Adrenal gland (tissue), 12 donors: Measurements from ENCODE around the gene KAT6B. TPM values are rescaled to one million over a fixed set of nuclear protein-coding genes. Genes with fewer than 3 reads are reported as not detected.

Source experiments
- DNase-seq, 7 donors: peaks; one replicate each; pipeline ENCODE4 v3.0.0-alpha.2; 2019 to 2020
- H3K27ac ChIP-seq, 5 donors: fragments of 200-600 bp; sonication (generic) in 4 of 5; 1 replicate in 3 of 5; 2 replicates in 2 of 5; pipeline versions ENCODE4 v1.5.1 to v1.8.0; 2016 to 2020; ENCODE audit warnings: mild to moderate bottlenecking in 1 of 5
- H3K27me3 ChIP-seq: fragments of 200-600 bp; 2 replicates; pipeline ENCODE4 v1.8.0; 2021
- H3K36me3 ChIP-seq, 2 donors: fragments of 200-600 bp; replicated peaks in 1 of 2; 1 replicate in 1 of 2; 2 replicates in 1 of 2; pipeline versions ENCODE4 v1.5.1 to v1.8.0; 2018 to 2022
- H3K4me1 ChIP-seq, 2 donors: fragments of 200-600 bp; replicated peaks in 1 of 2; 1 replicate in 1 of 2; 2 replicates in 1 of 2; pipeline versions ENCODE4 v1.5.1 to v1.8.0; 2018 to 2021
- H3K4me3 ChIP-seq, 4 donors: fragments of 200-600 bp; sonication (generic) in 3 of 4; one replicate each; pipeline ENCODE4 v1.5.1; 2016 to 2018
- H3K9me3 ChIP-seq, 3 donors: fragments of 200-600 bp; sonication (generic) in 1 of 3; replicated peaks in 1 of 3; 1 replicate in 2 of 3; 2 replicates in 1 of 3; pipeline versions ENCODE4 v1.5.1 to v1.8.0; 2016 to 2021
- POLR2A ChIP-seq, 2 donors: fragments of 450-650 bp; IDR thresholded peaks; one replicate each; pipeline ENCODE4 v1.6.1; 2017; ENCODE audit warnings: antibody characterized with exemption in 2 of 2, mild to moderate bottlenecking in 2 of 2, moderate library complexity in 1 of 2
- WGBS, 4 donors: extraction: QIAGEN DNeasy Blood & Tissue Kit in 2 of 4; methylation state at CpG; one replicate each; pipeline versions ENCODE4 v1.1.5 to v1.1.7; 2013 to 2017; 5-methylcytosine and 5-hydroxymethylcytosine counted together
- intact Hi-C, 2 donors: fragments of 100-400 bp; cut with DNase I; formaldehyde crosslinking; loops; one replicate each; pipeline versions ENCODE4 v1.14.1 to v1.15.0; 2022 to 2023
- polyA plus RNA-seq, 3 donors: library from polyadenylated mRNA; stranded (reverse); fragments of 200-250 nt in 2 of 3; fragments of 350-450 nt in 1 of 3; fragmentation: Illumina TruSeq in 1 of 3; extraction: RNeasy Lipid Tissue Mini Kit (QIAGEN cat#74804) in 1 of 3; gene quantifications; one replicate each; pipeline ENCODE4 v1.2.3, GENCODE V29; 2013 to 2014
- total RNA-seq, 9 donors: library from RNA; depleted of rRNA in 4 of 9; stranded (reverse); fragments of >200 nt in 4 of 9; fragments of 120-200 nt in 1 of 9; fragmentation: NEBNext Ultra II Directional in 1 of 9; extraction: Animal tissue kit (Norgen Biotek cat#: 25700) in 1 of 9; gene quantifications; one replicate each; pipeline versions ENCODE4 v1.1.0 to v1.2.4, GENCODE V29; 2013 to 2023
- TF ChIP-seq, protein P1 (sequence below), 6 experiments: fragments of 450-650 bp in 4 of 6; fragments of 200-600 bp in 2 of 6; sonication (generic) in 1 of 6; IDR thresholded peaks; 1 replicate in 5 of 6; 2 replicates in 1 of 6; pipeline versions ENCODE4 v1.5.1 to v1.8.0; 2016 to 2021; ENCODE audit warnings: antibody characterized with exemption in 6 of 6, mild to moderate bottlenecking in 2 of 6, moderate library complexity in 1 of 6
- donor health status: healthy with polysubstance abuse.
- donor health status: Bipolar disorder and iron deficiency.
- donor health status: DM: yes; HTN: yes; CAD: no.
- donor health status: DM: no; HTN: no; CAD: no.
- donor health status: DM: no; HTN: no; CAD: no.
- donor health status: DM: yes; HTN: yes; CAD: no.

KAT6B gene
- total and polyA plus RNA-seq, 12 donors: 6.0 to 50.2 (median 25.8) TPM

DNA sequence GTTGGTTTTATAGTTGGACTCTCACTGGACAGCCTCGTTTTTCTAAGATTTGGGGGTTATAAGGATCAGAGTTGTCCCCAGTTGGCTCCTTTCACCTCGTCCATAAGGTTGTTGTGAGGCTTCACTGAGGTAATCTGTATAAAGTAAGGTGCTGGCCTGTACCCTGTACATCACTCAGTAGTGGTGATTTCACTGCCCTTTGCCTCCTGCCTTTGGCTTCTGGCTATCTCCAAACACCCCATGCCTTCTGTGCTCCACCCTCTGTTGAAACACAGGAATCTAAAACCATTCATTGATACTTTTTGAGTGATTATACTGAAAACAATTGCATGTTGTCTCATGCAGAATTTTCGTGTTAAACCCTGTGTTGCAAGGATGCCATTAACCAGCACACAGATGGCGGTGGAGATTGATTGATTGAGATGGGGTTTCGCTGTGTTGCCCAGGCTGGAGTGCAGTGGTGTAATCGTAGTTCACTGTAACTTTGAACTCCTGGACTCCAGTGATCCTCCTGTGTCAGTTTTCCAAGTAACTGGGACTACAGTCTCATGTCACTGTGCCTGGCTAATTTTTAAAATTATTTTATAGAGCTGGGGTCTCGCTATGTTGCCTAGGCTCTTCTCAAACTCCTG is 55.0 kb downstream of the KAT6B start:
- Histone ChIP-seq H3K27ac (no peak overlapping the region), H3K36me3 (no peaks in the 10 kb centered on the region), H3K9me3 (no peaks in the 10 kb centered on the region), H3K4me1 (peaks cover 0 to 7% of the 10 kb centered on the region in 2 donors), H3K4me3 (no peak overlapping the region), H3K27me3 (no peaks in the 10 kb centered on the region)
- TF ChIP-seq POLR2A (IDR thresholded peaks at IDR 0.05): no peak
- TF ChIP-seq, protein P1, sequence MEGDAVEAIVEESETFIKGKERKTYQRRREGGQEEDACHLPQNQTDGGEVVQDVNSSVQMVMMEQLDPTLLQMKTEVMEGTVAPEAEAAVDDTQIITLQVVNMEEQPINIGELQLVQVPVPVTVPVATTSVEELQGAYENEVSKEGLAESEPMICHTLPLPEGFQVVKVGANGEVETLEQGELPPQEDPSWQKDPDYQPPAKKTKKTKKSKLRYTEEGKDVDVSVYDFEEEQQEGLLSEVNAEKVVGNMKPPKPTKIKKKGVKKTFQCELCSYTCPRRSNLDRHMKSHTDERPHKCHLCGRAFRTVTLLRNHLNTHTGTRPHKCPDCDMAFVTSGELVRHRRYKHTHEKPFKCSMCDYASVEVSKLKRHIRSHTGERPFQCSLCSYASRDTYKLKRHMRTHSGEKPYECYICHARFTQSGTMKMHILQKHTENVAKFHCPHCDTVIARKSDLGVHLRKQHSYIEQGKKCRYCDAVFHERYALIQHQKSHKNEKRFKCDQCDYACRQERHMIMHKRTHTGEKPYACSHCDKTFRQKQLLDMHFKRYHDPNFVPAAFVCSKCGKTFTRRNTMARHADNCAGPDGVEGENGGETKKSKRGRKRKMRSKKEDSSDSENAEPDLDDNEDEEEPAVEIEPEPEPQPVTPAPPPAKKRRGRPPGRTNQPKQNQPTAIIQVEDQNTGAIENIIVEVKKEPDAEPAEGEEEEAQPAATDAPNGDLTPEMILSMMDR (IDR thresholded peaks at IDR 0.05): no peak
- intact Hi-C loops: no loop called here
- WGBS, 4 donors: 87 to 96% (median 94%) methylated on average over 7 of the region's 7 CpGs
- DNase-seq: no peak

DNA sequence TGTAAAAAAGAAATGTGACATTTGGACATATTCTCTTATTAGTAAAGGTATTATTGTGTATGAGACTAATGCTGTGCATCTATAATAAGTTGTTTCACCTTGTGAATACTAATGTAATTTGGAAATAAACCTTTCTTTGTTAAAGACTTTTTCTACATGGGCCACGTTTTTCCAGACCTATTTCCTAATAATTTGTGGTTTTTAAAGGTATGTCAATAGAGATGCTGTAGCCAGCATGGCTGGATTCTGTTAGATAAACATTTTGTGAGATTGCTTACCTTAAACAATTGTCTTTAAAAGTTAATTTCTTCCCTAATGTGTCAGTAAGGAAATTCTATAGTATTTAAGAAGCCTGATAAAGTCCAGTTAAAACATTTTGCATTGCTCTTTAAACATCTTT is 56.0 kb downstream of the KAT6B start:
- no peak for DNase-seq
- no peak overlapping the region for H3K27ac ChIP-seq

DNA sequence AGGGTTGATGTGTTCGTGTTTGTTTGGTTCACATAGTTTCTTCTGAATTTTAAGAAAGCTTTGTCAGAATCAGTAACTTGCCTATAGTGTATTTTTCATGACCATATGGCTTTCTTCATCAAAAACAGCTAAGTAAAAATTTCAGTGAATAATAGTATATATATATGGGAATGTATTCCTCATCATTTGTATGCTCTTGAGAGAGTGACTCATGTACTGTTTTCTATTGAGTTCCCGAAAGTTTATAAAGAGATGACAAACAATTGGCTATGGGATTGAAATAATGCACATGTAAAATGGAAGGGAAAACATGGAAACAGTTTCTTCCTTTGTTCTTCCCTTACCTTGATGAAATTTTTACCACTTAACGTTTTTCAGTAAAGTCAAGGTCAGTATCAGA is 56.4 kb downstream of the KAT6B start:
- H3K4me3 ChIP-seq: no peak overlapping the region
- no peaks in the 10 kb centered on the region for H3K9me3 ChIP-seq
- no peak for DNase-seq
- H3K27ac ChIP-seq: no peak overlapping the region
- no peaks in the 10 kb centered on the region for H3K27me3 ChIP-seq
- 69 to 76% (median 70%) methylated on average over 3 of the region's 3 CpGs for WGBS, 4 donors
- TF ChIP-seq, protein P1 (IDR thresholded peaks at IDR 0.05): no peak
- no peak for TF ChIP-seq POLR2A (IDR thresholded peaks at IDR 0.05)
- H3K36me3 ChIP-seq: no peaks in the 10 kb centered on the region
- peaks cover 0 to 7% of the 10 kb centered on the region in 2 donors for H3K4me1 ChIP-seq
- intact Hi-C loops: no loop called here

More for the DNA sequence above, 56.0 kb downstream of the KAT6B start:
- no peaks in the 10 kb centered on the region for H3K9me3 ChIP-seq
- no peaks in the 10 kb centered on the region for H3K27me3 ChIP-seq
- intact Hi-C loops: no loop called here
- peaks cover 0 to 7% of the 10 kb centered on the region in 2 donors for H3K4me1 ChIP-seq
- no peak overlapping the region for H3K4me3 ChIP-seq
- TF ChIP-seq, protein P1 (IDR thresholded peaks at IDR 0.05): no peak
- no peak for TF ChIP-seq POLR2A (IDR thresholded peaks at IDR 0.05)
- H3K36me3 ChIP-seq: no peaks in the 10 kb centered on the region
- WGBS, 4 donors: 37 to 53% (median 48%) methylated on average over 1 of the region's 1 CpG

DNA sequence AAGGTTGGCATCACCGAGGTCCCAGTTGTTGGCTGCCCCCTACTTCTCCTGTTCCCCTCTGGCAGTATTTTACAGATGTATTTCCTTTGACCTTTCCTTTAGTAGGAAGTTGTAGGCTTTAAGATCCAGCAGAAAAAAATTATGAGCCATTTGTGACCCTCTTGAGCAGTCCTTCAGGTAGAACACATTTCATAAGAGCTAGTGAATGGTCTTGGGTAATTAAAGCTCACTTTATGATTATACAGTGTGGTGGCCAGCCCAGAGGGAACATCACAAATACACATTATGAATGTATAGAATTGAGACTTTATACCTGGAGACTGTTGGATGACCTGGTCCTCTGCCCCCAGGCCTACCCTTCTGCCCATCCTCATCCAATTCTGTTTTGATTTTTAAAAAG is 57.0 kb downstream of the KAT6B start:
- H3K27me3 ChIP-seq: no peaks in the 10 kb centered on the region
- peaks cover 0 to 7% of the 10 kb centered on the region in 2 donors for H3K4me1 ChIP-seq
- no peaks in the 10 kb centered on the region for H3K36me3 ChIP-seq
- DNase-seq: no peak
- intact Hi-C loops: no loop called here
- no peak overlapping the region for H3K4me3 ChIP-seq
- 70 to 90% (median 79%) methylated on average over 1 of the region's 1 CpG for WGBS, 4 donors
- H3K9me3 ChIP-seq: no peaks in the 10 kb centered on the region
- no peak overlapping the region for H3K27ac ChIP-seq
- TF ChIP-seq POLR2A (IDR thresholded peaks at IDR 0.05): no peak
- TF ChIP-seq, protein P1 (IDR thresholded peaks at IDR 0.05): no peak
